ENCODE data around the gene INHA.

- TF ChIP-seq CTCF (IDR thresholded peaks at IDR 0.05) (no peak), POLR2A (IDR thresholded peaks at IDR 0.05) (no peak), EP300 (IDR thresholded peaks at IDR 0.05; ENCODE audit: low read depth) (no peak), POLR2AphosphoS5 (IDR thresholded peaks at IDR 0.05) (no peak)
Observed at GRCh38 chr2:219570194-219570923, 1.8 kb upstream of the INHA start.
